GM18502 (cell line): ENCODE data around the gene IMP4.

ENCODE experiments used
- ATAC-seq: cut with Tn5 transposase; IDR thresholded peaks from one replicate; pipeline ENCODE4 v1.9.1; 2021; ENCODE audit warnings: mild to moderate bottlenecking; ENCODE audit not compliant: unreplicated experiment, poor library complexity

The IMP4 gene

GRCh38 chr2:130336150-130336876, 6.4 kb upstream of the IMP4 start:
- ATAC-seq = no peak

DNA sequence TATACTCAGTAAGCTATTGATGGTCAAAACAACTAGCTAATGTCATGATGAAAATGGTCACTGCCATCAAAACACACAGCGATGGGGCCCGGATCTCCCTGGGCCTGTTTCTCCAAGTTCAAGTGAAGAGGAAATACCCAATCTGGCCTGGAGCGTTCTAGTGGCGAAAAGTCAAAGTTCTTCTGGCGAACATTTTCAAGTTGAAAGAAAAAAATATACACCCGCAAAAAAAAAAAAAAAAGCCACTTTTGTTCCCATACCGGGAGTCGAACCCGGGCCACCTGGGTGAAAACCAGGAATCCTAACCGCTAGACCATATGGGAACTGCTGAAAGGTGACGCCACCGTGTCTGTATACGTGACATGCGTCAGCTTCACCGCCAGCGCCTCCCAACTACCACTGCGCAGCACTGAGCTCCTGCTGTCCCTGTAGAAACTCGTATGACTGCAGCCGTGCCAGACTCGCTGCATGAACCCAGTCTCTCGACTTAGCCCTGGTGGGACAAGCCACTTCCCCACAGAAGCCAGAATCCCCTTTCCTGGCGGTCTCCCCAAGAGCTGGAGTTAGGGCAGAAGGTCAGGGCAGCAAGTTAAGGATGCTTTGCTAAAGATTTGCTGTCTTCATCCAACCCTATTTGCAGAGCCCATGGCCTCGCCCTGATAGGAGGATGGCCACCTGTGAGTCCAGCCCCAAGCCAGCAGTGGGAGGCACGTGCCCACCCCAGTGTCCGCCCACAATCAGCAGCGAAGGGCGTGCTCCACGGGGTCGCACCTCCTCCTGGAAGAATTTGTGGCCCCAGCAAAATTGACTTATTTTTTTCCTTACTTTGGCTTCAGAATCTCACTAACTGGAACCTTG, 5.6 kb upstream of the IMP4 start:
- ATAC-seq = peak; percentile 63

DNA sequence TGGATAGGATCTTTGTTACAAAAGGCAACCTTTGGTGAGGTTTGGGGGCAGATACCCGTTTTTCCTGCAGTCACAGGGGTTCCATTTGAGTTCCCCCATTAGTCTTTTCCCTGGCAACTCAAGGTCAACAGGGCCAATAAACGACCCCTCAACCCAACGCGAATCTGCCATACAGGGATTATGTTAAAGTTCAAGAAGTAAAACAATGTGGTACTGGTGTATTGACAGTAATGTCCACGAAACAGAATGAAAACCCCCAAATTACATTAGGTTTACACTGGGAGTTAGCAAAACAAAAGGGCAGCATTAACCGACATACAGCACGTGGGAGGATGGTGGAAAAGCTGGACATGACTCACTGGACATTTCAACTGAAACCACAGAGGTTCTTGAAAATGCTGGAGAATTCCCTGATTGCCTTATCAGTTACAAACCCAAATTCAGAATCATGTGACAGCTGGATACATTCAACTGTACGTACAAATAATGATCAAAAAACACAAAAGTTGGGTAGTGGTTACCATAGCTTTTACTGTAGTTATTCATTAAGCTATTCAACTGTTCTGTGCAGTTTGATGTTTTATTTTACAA, 4.9 kb upstream of the IMP4 start:
- ATAC-seq = no peak

DNA sequence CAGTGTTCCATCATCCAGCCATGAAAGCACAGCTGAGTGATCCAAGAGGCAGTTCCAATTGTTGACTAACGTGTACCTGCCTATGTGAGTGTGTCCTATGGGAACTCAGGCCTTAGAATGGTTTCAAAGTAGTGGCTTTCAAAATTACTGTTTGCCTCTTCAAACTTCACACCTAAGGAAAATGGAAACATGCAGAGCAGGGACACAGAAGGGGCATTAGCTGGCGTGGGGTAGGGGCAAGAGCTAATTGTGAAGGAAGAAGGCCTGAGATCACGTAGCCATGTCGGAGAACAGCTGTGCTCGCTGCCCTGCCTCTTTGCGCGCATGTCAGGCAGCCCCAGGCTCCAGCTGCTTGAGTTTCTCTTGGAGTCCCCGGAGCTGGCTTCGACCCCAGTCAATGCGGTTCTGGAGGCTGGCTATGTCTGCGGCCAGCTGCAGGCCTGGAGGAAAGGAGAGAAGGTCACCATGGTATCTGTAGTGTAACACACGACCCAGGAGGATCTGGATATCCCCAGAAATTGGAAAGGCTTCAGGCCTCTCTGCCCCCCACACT, 3.8 kb upstream of the IMP4 start:
- no peak for ATAC-seq

- ATAC-seq = no peak
Measured at GRCh38 chr2:130339885-130340745, 2.6 kb upstream of the IMP4 start.

GRCh38 chr2:130341562-130342019, 1.1 kb upstream of the IMP4 start:
- peak; percentile 2 for ATAC-seq

DNA sequence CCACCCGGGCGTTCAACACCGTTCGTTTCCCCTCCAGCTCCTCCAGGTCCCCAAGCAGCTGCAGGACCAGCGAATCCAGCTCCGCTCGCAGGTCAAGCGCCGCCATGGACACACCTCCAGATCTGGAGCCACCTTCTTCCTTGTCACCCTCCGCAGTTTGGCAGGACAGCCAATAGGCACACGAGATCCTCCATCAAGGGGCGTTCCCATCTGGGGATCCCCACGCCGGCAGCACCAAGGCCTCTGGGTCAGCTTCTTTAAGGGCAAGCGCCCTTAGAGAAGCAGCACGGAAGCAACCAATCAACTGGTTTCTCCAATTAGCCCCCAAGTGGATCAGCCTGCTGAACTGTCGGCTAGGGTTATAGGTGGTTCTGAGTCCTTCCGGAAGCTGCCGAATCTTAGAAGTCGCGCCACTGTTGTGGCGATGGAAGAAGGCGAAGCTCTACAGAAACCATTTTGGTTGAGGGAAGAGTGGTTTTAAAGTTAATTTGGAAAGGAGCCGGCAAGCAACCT, 621 bp upstream of the IMP4 start:
- ATAC-seq = peak; percentile 79

- no peak for ATAC-seq
Measured at GRCh38 chr2:130344578-130344977, 1.9 kb downstream of the IMP4 start.

GRCh38 chr2:130345091-130345490, 2.4 kb downstream of the IMP4 start:
- ATAC-seq = no peak

DNA sequence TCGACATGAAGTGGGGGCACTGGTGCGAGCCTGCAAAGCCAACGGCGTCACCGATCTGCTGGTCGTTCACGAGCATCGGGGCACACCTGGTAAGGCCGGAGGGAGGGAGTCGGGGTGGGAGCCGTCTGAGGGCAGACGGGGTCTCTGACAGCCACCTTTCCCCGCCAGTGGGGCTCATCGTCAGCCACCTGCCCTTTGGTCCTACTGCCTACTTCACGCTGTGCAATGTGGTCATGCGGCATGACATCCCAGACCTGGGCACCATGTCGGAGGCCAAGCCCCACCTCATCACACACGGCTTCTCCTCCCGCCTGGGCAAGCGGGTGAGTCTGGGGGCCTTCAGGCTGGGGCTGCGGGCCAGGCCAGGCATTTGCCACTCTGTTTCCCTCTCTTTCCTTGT, 2.9 kb downstream of the IMP4 start:
- no peak for ATAC-seq

DNA sequence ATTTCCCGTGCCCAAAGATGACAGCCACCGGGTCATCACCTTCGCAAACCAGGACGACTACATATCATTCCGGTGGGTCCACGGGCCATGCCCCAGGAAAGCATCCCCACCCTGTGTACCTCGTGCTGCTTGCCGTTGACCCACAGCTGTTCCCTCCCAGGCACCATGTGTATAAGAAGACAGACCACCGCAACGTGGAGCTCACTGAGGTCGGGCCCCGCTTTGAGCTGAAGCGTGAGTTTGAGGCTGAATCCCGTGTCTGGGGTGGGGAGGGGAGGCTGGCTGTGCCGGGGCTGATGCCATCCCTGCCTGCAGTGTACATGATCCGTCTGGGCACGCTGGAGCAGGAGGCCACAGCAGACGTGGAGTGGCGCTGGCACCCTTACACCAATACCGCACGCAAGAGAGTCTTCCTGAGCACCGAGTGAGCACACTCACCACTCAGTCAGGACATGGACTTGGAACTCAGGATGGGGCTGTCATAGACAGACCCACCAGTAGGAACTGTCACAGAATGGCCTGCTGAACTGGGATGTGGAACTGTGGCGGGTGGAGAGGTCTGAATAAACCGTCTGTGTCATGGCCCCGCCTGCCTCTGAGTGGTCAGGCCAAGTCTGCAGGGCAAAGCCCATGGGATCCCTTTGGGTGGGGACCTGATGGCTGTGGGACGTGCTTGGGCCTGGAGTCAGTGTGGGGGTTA, 3.5 kb downstream of the IMP4 start:
- ATAC-seq = no peak

- no peak for ATAC-seq
Measured at GRCh38 chr2:130346741-130347066, 4.0 kb downstream of the IMP4 start.

- no peak for ATAC-seq
Measured at GRCh38 chr2:130347220-130347925, 4.7 kb downstream of the IMP4 start.

- no peak for ATAC-seq
Measured at GRCh38 chr2:130349174-130349573, 6.5 kb downstream of the IMP4 start.

DNA sequence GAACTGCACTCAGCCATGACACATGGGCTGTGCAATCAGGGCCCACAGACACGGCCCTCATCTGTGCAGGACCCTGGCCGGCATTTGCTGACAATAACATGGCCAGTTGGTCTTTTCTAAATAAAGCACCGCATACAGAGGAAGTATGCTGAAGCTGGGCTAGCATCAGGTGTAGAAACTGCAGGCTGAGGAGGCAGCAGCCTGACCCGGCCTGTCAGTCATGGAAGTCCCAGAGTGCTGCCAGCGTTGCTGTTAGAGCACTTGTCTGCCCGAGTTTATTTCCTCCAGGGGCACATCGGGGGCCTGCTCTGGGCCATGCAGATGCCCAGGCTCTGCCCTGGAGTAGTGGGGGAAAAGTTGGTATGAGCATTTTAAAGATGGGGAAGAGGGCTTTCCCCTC, 9.0 kb downstream of the IMP4 start:
- ATAC-seq = no peak

DNA sequence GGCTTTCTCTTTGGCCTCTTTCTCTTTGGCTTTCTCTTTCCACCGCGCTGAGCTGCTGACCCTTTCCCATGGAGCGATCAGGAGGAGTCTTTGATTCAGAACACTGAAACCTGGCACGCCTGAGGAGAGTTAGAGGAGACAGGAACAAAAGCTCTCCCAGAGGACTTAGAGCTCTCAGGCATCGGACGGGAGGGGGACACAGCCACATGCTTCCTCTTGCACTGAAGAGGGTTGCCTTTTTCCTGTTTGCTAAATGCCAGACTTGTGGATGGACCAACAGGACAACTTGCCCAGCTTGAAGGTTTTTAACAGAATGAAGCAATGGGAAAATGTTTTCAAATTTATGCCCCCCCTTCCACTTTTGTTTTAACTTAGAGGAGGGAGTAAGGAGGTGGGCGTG, 9.5 kb downstream of the IMP4 start:
- no peak for ATAC-seq

GRCh38 chr2:130353291-130354138, 10.8 kb downstream of the IMP4 start:
- ATAC-seq = no peak

- ATAC-seq = no peak
Measured at GRCh38 chr2:130354139-130354428, 11.4 kb downstream of the IMP4 start.
